Liver (tissue), 9 donors: ENCODE results near the gene CLIC3. TPM values are rescaled to one million over a fixed set of nuclear protein-coding genes. Genes with fewer than 3 reads are reported as not detected.

Experiments
- DNase-seq: peaks from one replicate; pipeline ENCODE4 v3.0.0-alpha.2; 2017; ENCODE audit warnings: low spot score
- H3K27ac ChIP-seq, 2 donors: one replicate each; pipeline ENCODE4 v1.7.0; 2013; ENCODE audit warnings: inconsistent platforms in 2 of 2, low read length in 2 of 2, control low read depth in 1 of 2, low read depth in 1 of 2, mild to moderate bottlenecking in 1 of 2
- H3K27me3 ChIP-seq, 4 donors: one replicate each; pipeline versions ENCODE4 v1.6.1 to v1.7.0; 2013; ENCODE audit warnings: low read length in 3 of 4, inconsistent platforms in 1 of 4, mild to moderate bottlenecking in 1 of 4, moderate library complexity in 1 of 4; ENCODE audit not compliant: control insufficient read depth in 4 of 4, insufficient read depth in 4 of 4
- H3K36me3 ChIP-seq, 4 donors: one replicate each; pipeline versions ENCODE4 v1.6.1 to v1.7.0; 2013; ENCODE audit warnings: low read length in 3 of 4, mild to moderate bottlenecking in 3 of 4, low read depth in 1 of 4, moderate library complexity in 1 of 4; ENCODE audit not compliant: control insufficient read depth in 4 of 4, insufficient read depth in 3 of 4
- H3K4me1 ChIP-seq, 4 donors: one replicate each; pipeline versions ENCODE4 v1.6.1 to v1.7.0; 2013; ENCODE audit warnings: low read length in 3 of 4, mild to moderate bottlenecking in 3 of 4, moderate library complexity in 1 of 4; ENCODE audit not compliant: control insufficient read depth in 4 of 4, insufficient read depth in 4 of 4
- H3K4me3 ChIP-seq, 3 donors: one replicate each; pipeline versions ENCODE4 v1.6.1 to v1.7.0; 2013; ENCODE audit warnings: low read length in 3 of 3, control low read depth in 1 of 3, low read depth in 1 of 3, mild to moderate bottlenecking in 1 of 3
- H3K9ac ChIP-seq, 2 donors: one replicate each; pipeline ENCODE4 v1.7.0; 2013; ENCODE audit warnings: low read length in 2 of 2, mild to moderate bottlenecking in 2 of 2, moderate library complexity in 2 of 2, control low read depth in 1 of 2, low read depth in 1 of 2
- H3K9me3 ChIP-seq, 4 donors: one replicate each; pipeline versions ENCODE4 v1.6.1 to v1.7.0; 2013; ENCODE audit warnings: low read length in 3 of 4; ENCODE audit not compliant: control insufficient read depth in 4 of 4
- ATF3 ChIP-seq: IDR thresholded peaks from 2 replicates; pipeline ENCODE4 v1.6.1; 2016; ENCODE audit warnings: antibody characterized with exemption
- CTCF ChIP-seq: fragments of 150-350 bp; IDR thresholded peaks from 2 replicates; pipeline ENCODE4 v1.5.1; 2017; ENCODE audit warnings: improper control_type of control experiment, low read depth, low read length; ENCODE audit not compliant: missing input control
- FOXA1 ChIP-seq: IDR thresholded peaks from 2 replicates; pipeline ENCODE4 v1.6.1; 2016; ENCODE audit warnings: antibody characterized with exemption
- GABPA ChIP-seq, 2 donors: IDR thresholded peaks in 1 of 2; conservative IDR thresholded peaks in 1 of 2; 2 replicates each; pipeline ENCODE4 v1.6.1; 2016; ENCODE audit warnings: antibody characterized with exemption in 2 of 2, mild to moderate bottlenecking in 1 of 2, moderate library complexity in 1 of 2
- HNF4A ChIP-seq, 2 donors: conservative IDR thresholded peaks; 2 replicates each; pipeline ENCODE4 v1.6.1; 2016; ENCODE audit warnings: antibody characterized with exemption in 2 of 2, mild to moderate bottlenecking in 2 of 2
- HNF4G ChIP-seq: IDR thresholded peaks from 2 replicates; pipeline ENCODE4 v1.6.1; 2016; ENCODE audit warnings: antibody characterized with exemption
- RAD21 ChIP-seq, 2 donors: IDR thresholded peaks; 2 replicates each; pipeline ENCODE4 v1.6.1; 2016; ENCODE audit warnings: antibody characterized with exemption in 2 of 2, mild to moderate bottlenecking in 2 of 2
- RXRA ChIP-seq, 2 donors: IDR thresholded peaks; 2 replicates each; pipeline ENCODE4 v1.6.1; 2017 to 2018; ENCODE audit warnings: antibody characterized with exemption in 2 of 2, mild to moderate bottlenecking in 1 of 2
- SP1 ChIP-seq: IDR thresholded peaks from 2 replicates; pipeline ENCODE4 v1.6.1; 2018; ENCODE audit warnings: antibody characterized with exemption, mild to moderate bottlenecking
- TAF1 ChIP-seq: conservative IDR thresholded peaks from 2 replicates; pipeline ENCODE4 v1.6.1; 2016; ENCODE audit warnings: antibody characterized with exemption, mild to moderate bottlenecking
- ZBTB33 ChIP-seq: IDR thresholded peaks from 2 replicates; pipeline ENCODE4 v1.6.1; 2016; ENCODE audit warnings: antibody characterized with exemption
- WGBS: extraction: QIAGEN DNeasy Blood & Tissue Kit; methylation state at CpG from one replicate; pipeline ENCODE4 v1.1.7; 2013; 5-methylcytosine and 5-hydroxymethylcytosine counted together
- polyA plus RNA-seq, 2 donors: library from polyadenylated mRNA; stranded (reverse) in 1 of 2; unstranded in 1 of 2; fragments of 200-250 nt in 1 of 2; fragments of >200 nt in 1 of 2; fragmentation: Nextera tagmentation in 1 of 2; extraction: Ambion mirVana in 1 of 2; gene quantifications; one replicate each; pipeline versions ENCODE4 v1.2.1 to v1.2.3, GENCODE V29; 2013 to 2015
- total RNA-seq, 2 donors: library from RNA; depleted of rRNA; stranded (reverse); fragments of >200 nt; gene quantifications; one replicate each; pipeline ENCODE4 v1.2.3, GENCODE V29; 2014
- donor health status: healthy.
- donor health status: healthy.
- donor health status: healthy.
- donor health status: healthy.
- donor health status: healthy.

CLIC3 gene
- total and polyA plus RNA-seq, 4 donors = 0.33 to 0.83 (median 0.40) TPM

GRCh38 chr9:136952321-136952850, 44.0 kb downstream of the CLIC3 start:
- TF ChIP-seq RAD21 (IDR thresholded peaks at IDR 0.05) = no peak
- no peak for TF ChIP-seq HNF4A (conservative IDR thresholded peaks at IDR 0.05)
- TF ChIP-seq GABPA (IDR thresholded peaks at IDR 0.05 in 1 of 2, conservative IDR thresholded peaks at IDR 0.05 in 1 of 2) = no peak
- no peak for TF ChIP-seq SP1
- TF ChIP-seq HNF4G = no peak
- no peak for TF ChIP-seq CTCF
- TF ChIP-seq TAF1 = no peak
- H3K4me3 ChIP-seq = no peak overlapping the region

GRCh38 chr9:136951541-136952320, 44.6 kb downstream of the CLIC3 start, which contains the start of gene LCN12:
Gene LCN12 (plus strand): TSS chr9:136952273. CDS start chr9:136952328, 55 bp downstream.
- no peaks in the 10 kb centered on the region for H3K36me3 ChIP-seq
- peaks cover 10 to 33% (median 19%) of the 10 kb centered on the region in 4 donors for H3K4me1 ChIP-seq
- TF ChIP-seq FOXA1 (no peak), ATF3 (no peak), RXRA (IDR thresholded peaks at IDR 0.05) (no peak), HNF4G (no peak), ZBTB33 (no peak), GABPA (IDR thresholded peaks at IDR 0.05 in 1 of 2, conservative IDR thresholded peaks at IDR 0.05 in 1 of 2) (no peak), RAD21 (IDR thresholded peaks at IDR 0.05) (no peak)
- no peak within 1 kb of the TSS for H3K9ac ChIP-seq
- H3K27me3 ChIP-seq = no peaks in the 10 kb centered on the region
- no peak for DNase-seq
- H3K4me3 ChIP-seq = no peak within 1 kb of the TSS
- WGBS = 93% methylated on average over 14 of the region's 14 CpGs
- H3K9me3 ChIP-seq = no peaks in the 10 kb centered on the region
- no peak within 1 kb of the TSS for H3K27ac ChIP-seq

More at GRCh38 chr9:136952321-136952850, 44.0 kb downstream of the CLIC3 start:
- Histone ChIP-seq H3K36me3 (no peaks in the 10 kb centered on the region), H3K9me3 (no peaks in the 10 kb centered on the region), H3K4me1 (peaks cover 9 to 27% (median 15%) of the 10 kb centered on the region in 4 donors), H3K9ac (no peak overlapping the region), H3K27ac (no peak overlapping the region), H3K27me3 (no peaks in the 10 kb centered on the region)
- 83% methylated on average over 15 of the region's 15 CpGs for WGBS
- DNase-seq = no peak
